IPS DF 6.9 (cell line): ENCODE results near the gene CX3CR1.
"Not testable (repeated sequence)": the region's sequence is repeated elsewhere in the genome, so short reads cannot be mapped to it uniquely, and the experiment has no call there.

Experiments used
- DNase-seq: peaks from one replicate; pipeline ENCODE4 v3.0.0-alpha.2; 2013; ENCODE audit warnings: low read depth, low spot score
- H3K27ac ChIP-seq: one replicate; pipeline ENCODE4 v1.5.1; 2013; ENCODE audit warnings: low read length, control low read depth
- H3K27me3 ChIP-seq: 2 replicates; pipeline ENCODE4 v1.6.1; 2013; ENCODE audit warnings: mild to moderate bottlenecking, low read length; ENCODE audit not compliant: control insufficient read depth, insufficient read depth
- H3K36me3 ChIP-seq: 2 replicates; pipeline ENCODE4 v1.6.1; 2013; ENCODE audit warnings: low read length; ENCODE audit not compliant: control insufficient read depth, insufficient read depth
- H3K4me1 ChIP-seq: 2 replicates; pipeline ENCODE4 v1.6.1; 2013; ENCODE audit warnings: low read length; ENCODE audit not compliant: control insufficient read depth, insufficient read depth
- H3K4me3 ChIP-seq: 2 replicates; pipeline ENCODE4 v1.5.1; 2013; ENCODE audit warnings: mild to moderate bottlenecking, low read length
- H3K9me3 ChIP-seq: 2 replicates; pipeline ENCODE4 v1.6.1; 2013; ENCODE audit warnings: low read length, inconsistent platforms; ENCODE audit not compliant: control insufficient read depth, insufficient read depth
- WGBS: extraction: QIAGEN DNeasy Blood & Tissue Kit; methylation state at CpG from one replicate; pipeline ENCODE4 v1.1.7; 2013; ENCODE audit warnings: mixed read lengths, missing lambda C conversion rate; ENCODE audit not compliant: insufficient read length, insufficient coverage; 5-methylcytosine and 5-hydroxymethylcytosine counted together

CX3CR1 gene

DNA sequence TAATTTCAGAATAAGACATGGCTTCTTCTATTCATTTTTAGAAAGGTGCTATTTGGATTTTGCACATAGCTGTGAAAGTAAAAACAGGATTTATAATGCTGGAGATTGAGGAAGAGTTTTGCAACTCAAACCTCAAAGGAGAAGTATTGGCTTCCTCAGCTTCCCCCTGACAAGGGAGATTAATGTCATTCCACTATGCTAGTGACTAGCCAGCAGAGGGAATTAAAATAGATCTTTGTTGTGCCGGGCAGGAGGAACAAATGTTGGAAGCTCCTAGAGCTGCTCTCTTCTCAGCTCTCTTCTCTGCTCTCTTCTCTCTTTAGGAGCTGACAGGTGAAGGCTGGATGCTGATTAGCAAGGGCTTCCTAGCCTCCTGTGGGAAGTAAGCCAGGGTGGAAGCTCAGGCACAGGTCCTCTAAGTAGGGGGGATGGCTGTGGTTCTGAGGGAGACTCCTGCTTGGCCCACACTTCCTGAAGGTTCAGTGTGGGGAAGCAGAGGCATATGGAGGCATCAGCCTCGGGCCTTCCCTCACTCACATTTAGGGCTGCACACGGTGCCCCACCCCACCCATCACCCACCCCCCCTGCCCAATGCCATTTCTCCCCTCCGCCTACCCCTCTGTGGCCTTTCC lies 29.6 kb downstream of the CX3CR1 start:
- no peaks in the 10 kb centered on the region for H3K9me3 ChIP-seq
- H3K36me3 ChIP-seq = no peaks in the 10 kb centered on the region
- no peak overlapping the region for H3K4me3 ChIP-seq
- no peak overlapping the region for H3K27ac ChIP-seq
- no peak for DNase-seq
- no peaks in the 10 kb centered on the region for H3K27me3 ChIP-seq
- H3K4me1 ChIP-seq = no peaks in the 10 kb centered on the region
- no CpG with 5 or more reads among the region's 4 CpGs for WGBS

DNA sequence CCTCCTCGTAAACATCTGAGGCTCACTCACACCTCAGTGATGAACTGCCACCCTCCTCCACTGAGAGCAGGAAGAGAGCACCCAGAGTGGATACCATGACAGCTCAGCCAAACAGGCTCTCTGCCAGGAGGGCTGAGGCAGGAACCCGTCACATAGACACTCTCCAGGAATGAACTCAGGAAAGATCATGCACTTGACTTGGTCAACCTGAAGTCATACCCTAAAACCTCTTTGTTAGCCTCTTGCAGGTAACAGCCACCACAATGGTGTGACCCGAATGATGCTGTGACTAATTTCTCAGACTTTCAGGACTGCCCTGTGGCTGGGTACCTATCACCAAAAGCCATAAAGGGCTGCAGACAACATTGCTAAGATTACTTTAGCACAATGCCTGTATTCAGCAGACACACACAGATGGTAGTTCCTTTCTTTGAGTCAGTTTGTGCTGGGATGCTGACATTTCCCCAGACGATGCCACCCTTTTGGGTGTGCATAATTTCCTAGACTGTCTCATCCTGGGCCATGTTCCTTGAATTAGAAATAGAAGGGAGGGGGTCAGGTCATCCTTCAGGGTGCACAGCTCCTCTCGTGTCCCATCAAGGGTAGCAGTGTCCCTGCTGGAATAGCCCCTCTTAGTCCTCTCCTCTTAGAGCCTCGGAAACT lies 30.3 kb downstream of the CX3CR1 start:
- WGBS = no CpG with 5 or more reads among the region's 6 CpGs
- H3K36me3 ChIP-seq = no peaks in the 10 kb centered on the region
- H3K27ac ChIP-seq = no peak overlapping the region
- H3K27me3 ChIP-seq = no peaks in the 10 kb centered on the region
- no peaks in the 10 kb centered on the region for H3K4me1 ChIP-seq
- H3K9me3 ChIP-seq = no peaks in the 10 kb centered on the region
- no peak overlapping the region for H3K4me3 ChIP-seq
- DNase-seq = no peak

- Histone ChIP-seq H3K4me3 (no peak overlapping the region), H3K4me1 (no peaks in the 10 kb centered on the region), H3K27me3 (no peaks in the 10 kb centered on the region), H3K9me3 (no peaks in the 10 kb centered on the region), H3K27ac (no peak overlapping the region), H3K36me3 (no peaks in the 10 kb centered on the region)
- no peak for DNase-seq
Observed at GRCh38 chr3:39241561-39241960, 38.3 kb downstream of the CX3CR1 start.

GRCh38 chr3:39237027-39237426 lies 42.8 kb downstream of the CX3CR1 start:
- Histone ChIP-seq H3K9me3 (no peaks in the 10 kb centered on the region), H3K36me3 (no peaks in the 10 kb centered on the region), H3K27ac (no peak overlapping the region), H3K4me3 (no peak overlapping the region), H3K4me1 (no peaks in the 10 kb centered on the region), H3K27me3 (no peaks in the 10 kb centered on the region)
- no peak for DNase-seq
- WGBS = no CpG with 5 or more reads among the region's 6 CpGs

DNA sequence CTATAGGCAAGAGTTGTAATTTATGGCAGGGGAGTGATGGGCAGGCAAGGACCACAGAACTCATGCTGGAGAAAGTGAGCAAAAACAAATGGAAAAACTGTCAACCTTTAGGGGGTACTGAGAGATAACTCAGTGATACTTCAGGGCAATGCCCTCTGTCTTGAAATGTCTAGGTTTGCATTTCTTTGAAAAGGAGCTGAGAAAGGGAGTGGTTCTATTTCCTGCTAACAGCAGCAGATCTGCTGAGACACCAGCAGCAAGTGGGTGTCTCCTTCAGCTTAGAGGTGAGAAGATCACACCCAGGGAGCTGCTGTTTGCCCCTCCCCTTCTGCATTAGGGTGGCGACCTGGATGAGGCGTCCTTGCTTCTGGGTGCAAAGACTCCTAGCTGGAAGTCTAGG lies 45.2 kb downstream of the CX3CR1 start:
- no peak for DNase-seq
- Histone ChIP-seq H3K27me3 (no peaks in the 10 kb centered on the region), H3K27ac (no peak overlapping the region), H3K4me1 (no peaks in the 10 kb centered on the region), H3K36me3 (no peaks in the 10 kb centered on the region), H3K4me3 (no peak overlapping the region), H3K9me3 (no peaks in the 10 kb centered on the region)
- no CpG with 5 or more reads among the region's 2 CpGs for WGBS

DNA sequence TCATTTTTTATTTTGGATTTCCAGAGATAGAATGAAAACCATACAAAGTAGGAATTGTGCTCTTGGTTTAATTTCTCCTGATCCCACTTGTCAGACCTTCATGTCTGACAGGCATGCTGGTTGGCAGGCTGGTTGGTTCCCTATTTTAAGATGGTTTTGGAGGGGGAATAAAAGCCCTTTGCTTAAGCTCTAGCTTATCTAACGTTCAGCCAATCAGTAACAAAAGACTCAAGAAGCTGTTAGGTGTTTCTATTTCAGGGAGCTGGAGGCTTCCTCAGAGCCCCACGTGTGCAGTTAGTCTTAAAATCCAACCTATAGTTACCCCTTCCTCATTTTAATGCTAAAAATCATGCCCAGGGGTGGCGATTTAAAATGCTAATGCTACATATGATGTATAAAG lies 47.0 kb downstream of the CX3CR1 start:
- Histone ChIP-seq H3K27ac (no peak overlapping the region), H3K9me3 (no peaks in the 10 kb centered on the region), H3K36me3 (no peaks in the 10 kb centered on the region), H3K4me3 (no peak overlapping the region), H3K27me3 (no peaks in the 10 kb centered on the region), H3K4me1 (no peaks in the 10 kb centered on the region)
- no CpG with 5 or more reads among the region's 3 CpGs for WGBS
- DNase-seq = no peak

DNA sequence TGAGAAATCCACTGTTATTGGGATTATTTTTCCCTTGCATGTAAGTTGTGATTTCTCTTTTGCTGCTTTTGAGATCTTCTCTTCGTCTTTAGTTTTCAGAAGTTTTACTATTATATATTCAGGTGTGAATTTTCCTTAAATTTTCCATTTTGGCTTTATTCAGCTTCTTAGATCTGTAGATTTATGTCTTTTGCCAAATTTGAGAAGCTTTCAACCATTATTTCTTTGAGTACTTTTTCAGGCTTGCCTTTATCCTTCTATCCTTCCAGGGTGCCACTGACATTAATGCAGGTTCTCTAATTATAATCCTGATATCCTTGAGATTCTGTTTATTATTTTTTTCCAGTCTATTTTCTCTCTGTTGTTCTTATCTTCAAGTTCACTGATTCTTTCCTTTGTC lies 49.4 kb downstream of the CX3CR1 start:
- H3K27me3 ChIP-seq = no peaks in the 10 kb centered on the region
- no peaks in the 10 kb centered on the region for H3K9me3 ChIP-seq
- H3K4me1 ChIP-seq = no peaks in the 10 kb centered on the region
- no peak overlapping the region for H3K27ac ChIP-seq
- no CpG with 5 or more reads among the region's 1 CpG for WGBS
- H3K36me3 ChIP-seq = no peaks in the 10 kb centered on the region
- H3K4me3 ChIP-seq = no peak overlapping the region
- DNase-seq = no peak

DNA sequence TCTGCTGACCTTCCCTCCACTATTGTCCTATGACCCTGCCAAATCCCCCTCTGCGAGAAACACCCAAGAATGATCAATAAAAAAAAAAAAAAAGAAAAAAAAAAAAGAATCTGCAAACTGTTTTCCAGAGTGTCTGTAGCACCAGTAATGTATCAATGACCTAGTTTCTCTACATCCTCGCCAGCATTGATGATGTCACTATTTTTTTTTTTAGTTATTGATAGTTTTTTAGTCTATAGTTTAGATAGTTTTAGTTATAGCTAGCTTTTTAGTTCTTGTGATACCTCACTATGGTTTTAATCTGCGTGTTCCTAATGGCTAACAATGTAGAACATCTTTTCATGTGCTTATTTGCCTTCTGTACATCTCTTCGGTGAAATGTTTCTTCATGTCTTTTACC lies 51.3 kb downstream of the CX3CR1 start:
- WGBS = no CpG with 5 or more reads among the region's 4 CpGs
- no peak overlapping the region for H3K4me3 ChIP-seq
- H3K4me1 ChIP-seq = no peaks in the 10 kb centered on the region
- DNase-seq = no peak
- no peak overlapping the region for H3K27ac ChIP-seq
- no peaks in the 10 kb centered on the region for H3K36me3 ChIP-seq
- H3K9me3 ChIP-seq = no peaks in the 10 kb centered on the region
- no peaks in the 10 kb centered on the region for H3K27me3 ChIP-seq

- not testable (repeated sequence) for H3K4me3 ChIP-seq, H3K4me1 ChIP-seq, H3K27ac ChIP-seq, H3K27me3 ChIP-seq, H3K36me3 ChIP-seq, DNase-seq, H3K9me3 ChIP-seq
- no CpG with 5 or more reads among the region's 32 CpGs for WGBS
Observed at GRCh38 chr3:39227596-39227995, 52.2 kb downstream of the CX3CR1 start.

GRCh38 chr3:39226106-39226741 lies 53.6 kb downstream of the CX3CR1 start:
- Histone ChIP-seq H3K9me3 (no peaks in the 10 kb centered on the region), H3K27ac (no peak overlapping the region), H3K36me3 (no peaks in the 10 kb centered on the region), H3K4me3 (no peak overlapping the region), H3K27me3 (no peaks in the 10 kb centered on the region), H3K4me1 (no peaks in the 10 kb centered on the region)
- WGBS = no CpG with 5 or more reads among the region's 3 CpGs
- DNase-seq = no peak

GRCh38 chr3:39224288-39224687 lies 55.5 kb downstream of the CX3CR1 start:
- H3K36me3 ChIP-seq = no peaks in the 10 kb centered on the region
- no peaks in the 10 kb centered on the region for H3K27me3 ChIP-seq
- H3K4me3 ChIP-seq = no peak overlapping the region
- DNase-seq = no peak
- WGBS = no CpG with 5 or more reads among the region's 2 CpGs
- H3K27ac ChIP-seq = no peak overlapping the region
- H3K9me3 ChIP-seq = no peaks in the 10 kb centered on the region
- no peaks in the 10 kb centered on the region for H3K4me1 ChIP-seq
